DOHH2 (cell line): ENCODE data around the gene SLC2A13.
"Not testable (repeated sequence)": the region's sequence is repeated elsewhere in the genome, so short reads cannot be mapped to it uniquely, and the experiment has no call there.

Experiments
- H3F3A ChIP-seq: fragments of 200-600 bp; sonication (generic), shearing (Covaris generic); 2 replicates; pipeline ENCODE4 v1.6.0; 2016; ENCODE audit warnings: antibody characterized with exemption, mild to moderate bottlenecking; ENCODE audit not compliant: control insufficient read depth, insufficient read depth
- H3K27ac ChIP-seq: fragments of 200-600 bp; sonication (generic); 2 replicates; pipeline ENCODE4 v1.5.1; 2014; ENCODE audit warnings: low read depth, mild to moderate bottlenecking, low read length, moderate library complexity
- H3K27me3 ChIP-seq: fragments of 200-600 bp; sonication (generic); 2 replicates; pipeline ENCODE4 v1.6.1; 2014; ENCODE audit warnings: mild to moderate bottlenecking, low read length, mixed read lengths; ENCODE audit not compliant: control insufficient read depth
- H3K36me3 ChIP-seq: fragments of 200-600 bp; sonication (generic); 2 replicates; pipeline ENCODE4 v1.6.1; 2014; ENCODE audit warnings: mild to moderate bottlenecking, low read length, moderate library complexity, mixed read lengths; ENCODE audit not compliant: control insufficient read depth
- H3K4me1 ChIP-seq: fragments of 200-600 bp; sonication (generic); 2 replicates; pipeline ENCODE4 v1.6.1; 2014; ENCODE audit warnings: mild to moderate bottlenecking, low read length, mixed read lengths; ENCODE audit not compliant: control insufficient read depth
- H3K4me2 ChIP-seq: fragments of 200-600 bp; sonication (generic); 2 replicates; pipeline ENCODE4 v1.6.0; 2014; ENCODE audit warnings: mild to moderate bottlenecking, low read length, moderate library complexity
- H3K4me3 ChIP-seq: fragments of 200-600 bp; sonication (generic); 2 replicates; pipeline ENCODE4 v1.5.1; 2014; ENCODE audit warnings: mild to moderate bottlenecking, low read length, mixed read lengths
- H3K79me2 ChIP-seq: fragments of 200-600 bp; sonication (generic); 2 replicates; pipeline ENCODE4 v1.6.1; 2014; ENCODE audit warnings: mild to moderate bottlenecking, low read length, mixed read lengths; ENCODE audit not compliant: control insufficient read depth
- H3K9me2 ChIP-seq: fragments of 200-600 bp; sonication (generic); replicated peaks from 2 replicates; pipeline ENCODE4 v1.6.1; 2014; ENCODE audit warnings: mild to moderate bottlenecking, low read length, mixed read lengths; ENCODE audit not compliant: control insufficient read depth
- H3K9me3 ChIP-seq: fragments of 200-600 bp; sonication (generic); 2 replicates; pipeline ENCODE4 v1.6.1; 2014; ENCODE audit warnings: antibody characterized with exemption, low read length, mixed read lengths; ENCODE audit not compliant: control insufficient read depth, insufficient read depth
- H4K20me1 ChIP-seq: fragments of 200-600 bp; sonication (generic); 2 replicates; pipeline ENCODE4 v1.6.0; 2014; ENCODE audit warnings: low read depth, mild to moderate bottlenecking, antibody characterized with exemption, low read length, moderate library complexity; ENCODE audit not compliant: control insufficient read depth, insufficient read depth
- CTCF ChIP-seq: fragments of 200-600 bp; sonication (generic); IDR thresholded peaks from one replicate; pipeline ENCODE4 v1.5.1; 2014; ENCODE audit warnings: antibody characterized with exemption, mild to moderate bottlenecking, low read depth, low read length; ENCODE audit not compliant: poor library complexity, severe bottlenecking
- EZH2phosphoT487 ChIP-seq: fragments of 200-600 bp; sonication (generic); IDR thresholded peaks from 2 replicates; pipeline ENCODE4 v1.6.1; 2017; ENCODE audit warnings: borderline replicate concordance, mild to moderate bottlenecking, antibody characterized with exemption, low read length, moderate library complexity, mixed read lengths

SLC2A13 gene

GRCh38 chr12:39815746-39816145 lies 290.1 kb downstream of the SLC2A13 start:
- Histone ChIP-seq H3K27me3 (no peaks in the 10 kb centered on the region), H3K9me3 (no peaks in the 10 kb centered on the region), H3K4me1 (no peaks in the 10 kb centered on the region), H3K79me2 (no peaks in the 10 kb centered on the region), H4K20me1 (no peaks in the 10 kb centered on the region), H3K9me2 (no peaks in the 10 kb centered on the region; the same call in 1 of the 2 replicates), H3K4me3 (no peak overlapping the region), H3K4me2 (no peak overlapping the region), H3K27ac (no peak overlapping the region), H3K36me3 (no peaks in the 10 kb centered on the region), H3F3A (no peaks in the 10 kb centered on the region)
- TF ChIP-seq CTCF (no peak), EZH2phosphoT487 (no peak)

- Histone ChIP-seq H3K9me2 (no peaks in the 10 kb centered on the region; the same call in 1 of the 2 replicates), H3K4me1 (no peaks in the 10 kb centered on the region), H3K27ac (no peak overlapping the region), H3K9me3 (no peaks in the 10 kb centered on the region), H3K4me2 (no peak overlapping the region), H3F3A (no peaks in the 10 kb centered on the region), H3K79me2 (no peaks in the 10 kb centered on the region), H3K36me3 (no peaks in the 10 kb centered on the region), H4K20me1 (no peaks in the 10 kb centered on the region), H3K27me3 (no peaks in the 10 kb centered on the region), H3K4me3 (no peak overlapping the region)
- TF ChIP-seq CTCF (no peak), EZH2phosphoT487 (no peak)
Observed at GRCh38 chr12:39814626-39815025, 291.3 kb downstream of the SLC2A13 start.

GRCh38 chr12:39813776-39814175 lies 292.1 kb downstream of the SLC2A13 start:
- TF ChIP-seq EZH2phosphoT487 (no peak), CTCF (no peak)
- Histone ChIP-seq H3F3A (no peaks in the 10 kb centered on the region), H3K4me1 (no peaks in the 10 kb centered on the region), H3K27me3 (no peaks in the 10 kb centered on the region), H3K36me3 (no peaks in the 10 kb centered on the region), H3K9me2 (no peaks in the 10 kb centered on the region; the same call in 1 of the 2 replicates), H4K20me1 (no peaks in the 10 kb centered on the region), H3K27ac (no peak overlapping the region), H3K9me3 (no peaks in the 10 kb centered on the region), H3K4me2 (no peak overlapping the region), H3K4me3 (no peak overlapping the region), H3K79me2 (no peaks in the 10 kb centered on the region)

GRCh38 chr12:39812456-39812855 lies 293.4 kb downstream of the SLC2A13 start:
- not testable (repeated sequence) for H3K4me3 ChIP-seq, H3K36me3 ChIP-seq, H3K27ac ChIP-seq, H3K4me2 ChIP-seq, H3K79me2 ChIP-seq, H3K4me1 ChIP-seq, H3K9me3 ChIP-seq, H3K9me2 ChIP-seq, H4K20me1 ChIP-seq, H3F3A ChIP-seq, H3K27me3 ChIP-seq
